Neural crest cell (in vitro differentiated cells): ENCODE data around the gene SAPCD2. TPM values are rescaled to one million over a fixed set of nuclear protein-coding genes. Genes with fewer than 3 reads are reported as not detected.

ENCODE experiments used
- DNase-seq: peaks from one replicate; pipeline ENCODE4 v3.0.0; 2021; ENCODE audit warnings: low read depth, mixed read lengths, low spot score
- H3K27ac Mint-ChIP-seq: one replicate; pipeline ENCODE4 v1.8.0; 2021; ENCODE audit warnings: mild to moderate bottlenecking, mixed read lengths; ENCODE audit not compliant: unreplicated experiment
- H3K27me3 Mint-ChIP-seq: 2 replicates; pipeline ENCODE4 v1.8.0; 2021; ENCODE audit warnings: low read depth, mild to moderate bottlenecking, mixed read lengths
- H3K36me3 Mint-ChIP-seq: 2 replicates; pipeline ENCODE4 v1.8.0; 2021; ENCODE audit warnings: low read depth, mild to moderate bottlenecking, mixed read lengths
- H3K4me1 Mint-ChIP-seq: 2 replicates; pipeline ENCODE4 v1.8.0; 2021; ENCODE audit warnings: mixed read lengths
- H3K4me3 Mint-ChIP-seq: one replicate; pipeline ENCODE4 v1.8.0; 2021; ENCODE audit warnings: mild to moderate bottlenecking, mixed read lengths
- H3K9me3 Mint-ChIP-seq: 2 replicates; pipeline ENCODE4 v1.8.0; 2021; ENCODE audit warnings: mixed read lengths
- CTCF ChIP-seq: fragments of 200-600 bp; sonication (generic); conservative IDR thresholded peaks from 2 replicates; pipeline ENCODE4 v1.5.0; 2021; ENCODE audit warnings: antibody characterized with exemption, mild to moderate bottlenecking
- total RNA-seq: library from RNA; stranded (reverse); gene quantifications from 2 replicates; pipeline ENCODE4 v1.2.1, GENCODE V29; 2021

The SAPCD2 gene
- total RNA-seq, 1 donor from 2014 or later: 31.1 TPM

GRCh38 chr9:137039611-137040366, 30.6 kb downstream of the SAPCD2 start:
- peaks cover 2% of the 10 kb centered on the region for H3K4me1 Mint-ChIP-seq
- H3K36me3 Mint-ChIP-seq: no peaks in the 10 kb centered on the region
- TF ChIP-seq CTCF: no peak
- DNase-seq: no peak
- no peaks in the 10 kb centered on the region for H3K9me3 Mint-ChIP-seq
- no peak overlapping the region for H3K4me3 Mint-ChIP-seq
- H3K27me3 Mint-ChIP-seq: peaks cover 2% of the 10 kb centered on the region
- no peak overlapping the region for H3K27ac Mint-ChIP-seq

GRCh38 chr9:137038916-137039315, 31.4 kb downstream of the SAPCD2 start:
- H3K36me3 Mint-ChIP-seq: no peaks in the 10 kb centered on the region
- H3K27ac Mint-ChIP-seq: no peak overlapping the region
- no peaks in the 10 kb centered on the region for H3K9me3 Mint-ChIP-seq
- no peak for TF ChIP-seq CTCF
- no peaks in the 10 kb centered on the region for H3K4me1 Mint-ChIP-seq
- no peaks in the 10 kb centered on the region for H3K27me3 Mint-ChIP-seq
- DNase-seq: no peak
- H3K4me3 Mint-ChIP-seq: no peak overlapping the region

GRCh38 chr9:137037483-137037882, 32.9 kb downstream of the SAPCD2 start:
- no peak overlapping the region for H3K4me3 Mint-ChIP-seq
- H3K9me3 Mint-ChIP-seq: no peaks in the 10 kb centered on the region
- DNase-seq: no peak
- no peaks in the 10 kb centered on the region for H3K27me3 Mint-ChIP-seq
- H3K36me3 Mint-ChIP-seq: no peaks in the 10 kb centered on the region
- no peak for TF ChIP-seq CTCF
- H3K27ac Mint-ChIP-seq: no peak overlapping the region
- no peaks in the 10 kb centered on the region for H3K4me1 Mint-ChIP-seq

GRCh38 chr9:137037035-137037434, 33.3 kb downstream of the SAPCD2 start:
- no peak overlapping the region for H3K4me3 Mint-ChIP-seq
- no peaks in the 10 kb centered on the region for H3K4me1 Mint-ChIP-seq
- H3K36me3 Mint-ChIP-seq: no peaks in the 10 kb centered on the region
- no peak for DNase-seq
- H3K9me3 Mint-ChIP-seq: no peaks in the 10 kb centered on the region
- no peaks in the 10 kb centered on the region for H3K27me3 Mint-ChIP-seq
- no peak for TF ChIP-seq CTCF
- H3K27ac Mint-ChIP-seq: no peak overlapping the region

GRCh38 chr9:137035937-137036336, 34.4 kb downstream of the SAPCD2 start:
- H3K36me3 Mint-ChIP-seq: no peaks in the 10 kb centered on the region
- H3K27ac Mint-ChIP-seq: no peak overlapping the region
- no peak for TF ChIP-seq CTCF
- H3K4me1 Mint-ChIP-seq: no peaks in the 10 kb centered on the region
- H3K9me3 Mint-ChIP-seq: no peaks in the 10 kb centered on the region
- DNase-seq: no peak
- no peak overlapping the region for H3K4me3 Mint-ChIP-seq
- no peaks in the 10 kb centered on the region for H3K27me3 Mint-ChIP-seq
